Fibroblast of peridontal ligament (primary cell): ENCODE data around the gene DENND2D.

ENCODE experiments used
- DNase-seq: peaks from one replicate; pipeline ENCODE4 v3.0.0-alpha.2; 2010; ENCODE audit errors: extremely low read depth

Gene DENND2D

GRCh38 chr1:111175349-111175748 lies 25.1 kb downstream of the DENND2D start:
- DNase-seq: no peak

- DNase-seq: no peak
Observed at GRCh38 chr1:111174070-111174469, 26.4 kb downstream of the DENND2D start.

- DNase-seq: no peak
Observed at GRCh38 chr1:111172463-111172862, 28.0 kb downstream of the DENND2D start.

- DNase-seq: no peak
Observed at GRCh38 chr1:111164151-111164550, 36.3 kb downstream of the DENND2D start.

GRCh38 chr1:111163363-111163762 lies 37.1 kb downstream of the DENND2D start:
- no peak for DNase-seq

GRCh38 chr1:111162488-111162880 lies 38.0 kb downstream of the DENND2D start:
- DNase-seq: no peak

- DNase-seq: peak; percentile 8
Observed at GRCh38 chr1:111161843-111162487, 38.5 kb downstream of the DENND2D start.

GRCh38 chr1:111157431-111157830 lies 43.0 kb downstream of the DENND2D start:
- DNase-seq: no peak

- DNase-seq: no peak
Observed at GRCh38 chr1:111154021-111154999, 46.1 kb downstream of the DENND2D start.

- DNase-seq: no peak
Observed at GRCh38 chr1:111151838-111152237, 48.6 kb downstream of the DENND2D start.

GRCh38 chr1:111148376-111148881 lies 52.0 kb downstream of the DENND2D start:
- no peak for DNase-seq

GRCh38 chr1:111147948-111148347 lies 52.5 kb downstream of the DENND2D start:
- no peak for DNase-seq

GRCh38 chr1:111145963-111146768 lies 54.3 kb downstream of the DENND2D start:
- no peak for DNase-seq

- DNase-seq: no peak
Observed at GRCh38 chr1:111145542-111145941, 54.9 kb downstream of the DENND2D start.

GRCh38 chr1:111142356-111142975 lies 58.0 kb downstream of the DENND2D start:
- DNase-seq: peak; percentile 5

- DNase-seq: no peak
Observed at GRCh38 chr1:111141245-111142220, 58.9 kb downstream of the DENND2D start.

GRCh38 chr1:111140680-111140967 lies 59.8 kb downstream of the DENND2D start:
- peak; percentile 40 for DNase-seq

- peak; percentile 93 for DNase-seq
Observed at GRCh38 chr1:111139956-111140679, 60.3 kb downstream of the DENND2D start, which contains the start of the genes CEPT1 and DRAM2. Gene CEPT1 (plus strand): TSS chr1:111140223. CDS start chr1:111147715, 7,492 bp downstream. Gene DRAM2 (minus strand): TSS chr1:111140093. CDS start chr1:111131554, 8,539 bp downstream.

- peak; percentile 57 for DNase-seq
Observed at GRCh38 chr1:111139324-111139955, 61.0 kb downstream of the DENND2D start.
